Endothelial cell of umbilical vein (primary cell): ENCODE data around the gene ESPN. TPM values are rescaled to one million over a fixed set of nuclear protein-coding genes. Genes with fewer than 3 reads are reported as not detected.

Experiments
- BruUV-seq: library from RNA; stranded (reverse); fragments of 400-500 nt; replicated peaks from 2 replicates; lab custom pipeline; 2021; lab: Mats Ljungman, UMichigan
- CTCF ChIA-PET: fragments of 300-600, 350-600 bp; sonication (Branson Sonifier 250); formaldehyde crosslinking; loops from one replicate; lab custom pipeline; 2021; ENCODE audit warnings: antibody characterized with exemption, inconsistent platforms; lab: Charles Lee
- POLR2A ChIA-PET: fragments of 300-600, 350-600 bp; sonication (Branson Sonifier 250); formaldehyde crosslinking; loops from one replicate; lab custom pipeline; 2021; ENCODE audit warnings: antibody characterized with exemption, inconsistent platforms; lab: Charles Lee
- DNase-seq: peaks from one replicate; pipeline ENCODE4 v3.0.0-alpha.2; 2011; ENCODE audit warnings: low read depth, low spot score
- FAIRE-seq: peaks from 2 replicates; lab custom pipeline; 2011; peaks lifted over from hg19 to GRCh38; lab: Jason Lieb, UNC
- H2AFZ ChIP-seq: 2 replicates; pipeline ENCODE4 v1.6.0; 2012; ENCODE audit warnings: low read depth, low read length, control low read depth, inconsistent platforms
- H3K27ac ChIP-seq: 2 replicates; pipeline ENCODE4 v1.5.1; 2011; ENCODE audit warnings: low read depth, mild to moderate bottlenecking, control low read depth, low read length, moderate library complexity; ENCODE audit not compliant: insufficient read depth
- H3K27me3 ChIP-seq, 2 experiments: 2 replicates each; pipeline versions ENCODE4 v1.6.0 to v1.6.1; 2011; ENCODE audit warnings: low read length in 2 of 2, mixed read lengths in 1 of 2; ENCODE audit not compliant: control insufficient read depth in 2 of 2, insufficient read depth in 2 of 2
- H3K36me3 ChIP-seq, 2 experiments: 2 replicates in 1 of 2; 3 replicates in 1 of 2; pipeline ENCODE4 v1.5.1; 2011; ENCODE audit warnings: low read length in 2 of 2, mild to moderate bottlenecking in 1 of 2, moderate library complexity in 1 of 2; ENCODE audit not compliant: control insufficient read depth in 2 of 2, insufficient read depth in 2 of 2; ENCODE audit errors: extremely low read depth in 1 of 2
- H3K4me1 ChIP-seq: 3 replicates; pipeline ENCODE4 v1.5.1; 2011; ENCODE audit warnings: mild to moderate bottlenecking, low read length; ENCODE audit not compliant: control insufficient read depth, insufficient read depth; ENCODE audit errors: extremely low read depth
- H3K4me2 ChIP-seq: 2 replicates; pipeline ENCODE4 v1.6.1; 2011; ENCODE audit warnings: low read length, control low read depth, mixed read lengths; ENCODE audit not compliant: insufficient read depth
- H3K4me3 ChIP-seq, 3 experiments: fragments of 200-600 bp in 1 of 3; sonication (generic), shearing (Covaris generic) in 1 of 3; replicated peaks in 1 of 3; 2 replicates each; pipeline ENCODE4 v1.5.1; 2011 to 2016; ENCODE audit warnings: control low read depth in 3 of 3, low read length in 3 of 3, mild to moderate bottlenecking in 2 of 3, inconsistent platforms in 1 of 3, low read depth in 1 of 3, moderate library complexity in 1 of 3; ENCODE audit not compliant: insufficient read depth in 1 of 3
- H3K79me2 ChIP-seq: 2 replicates; pipeline ENCODE4 v1.6.0; 2012; ENCODE audit warnings: low read length, inconsistent platforms; ENCODE audit not compliant: control insufficient read depth, insufficient read depth
- H3K9ac ChIP-seq: replicated peaks from 2 replicates; pipeline ENCODE3; 2011; ENCODE audit warnings: low read length, control low read depth; ENCODE audit not compliant: insufficient read depth; ENCODE audit errors: extremely low read depth
- H3K9me1 ChIP-seq: replicated peaks from 3 replicates; pipeline ENCODE4 v1.6.0; 2011; ENCODE audit warnings: mild to moderate bottlenecking, low read length; ENCODE audit not compliant: control insufficient read depth, insufficient read depth; ENCODE audit errors: extremely low read depth
- H3K9me3 ChIP-seq: replicated peaks from 2 replicates; pipeline ENCODE4 v1.5.1; 2012; ENCODE audit warnings: low read length, inconsistent platforms; ENCODE audit not compliant: control insufficient read depth, insufficient read depth
- H4K20me1 ChIP-seq: replicated peaks from 2 replicates; pipeline ENCODE3; 2011; ENCODE audit warnings: mild to moderate bottlenecking, low read length; ENCODE audit not compliant: control insufficient read depth, insufficient read depth; ENCODE audit errors: extremely low read depth
- CTCF ChIP-seq, 2 donors: IDR thresholded peaks; 1 replicate in 1 of 2; 2 replicates in 1 of 2; pipeline ENCODE4 v1.5.1; 2011; ENCODE audit warnings: low read length in 2 of 2, mild to moderate bottlenecking in 2 of 2, moderate library complexity in 2 of 2, control low read depth in 1 of 2, inconsistent platforms in 1 of 2, low read depth in 1 of 2; ENCODE audit not compliant: insufficient read depth in 1 of 2; ENCODE audit errors: extremely low read depth in 1 of 2
- EZH2 ChIP-seq: IDR thresholded peaks from 2 replicates; pipeline ENCODE4 v1.6.1; 2012; ENCODE audit warnings: borderline replicate concordance, low read depth, mild to moderate bottlenecking, moderate library complexity, low read length, inconsistent platforms; ENCODE audit not compliant: severe bottlenecking
- FOS ChIP-seq: IDR thresholded peaks from 2 replicates; pipeline ENCODE4 v1.6.1; 2011; ENCODE audit warnings: mild to moderate bottlenecking, low read length, moderate library complexity, borderline replicate concordance; ENCODE audit not compliant: insufficient read depth
- GATA2 ChIP-seq: IDR thresholded peaks from 2 replicates; pipeline ENCODE4 v1.7.0; 2011; ENCODE audit warnings: low read depth, mild to moderate bottlenecking, moderate library complexity, mixed read lengths, low read length; ENCODE audit not compliant: insufficient read length, insufficient read depth
- JUN ChIP-seq: IDR thresholded peaks from 2 replicates; pipeline ENCODE4 v1.6.1; 2011; ENCODE audit warnings: borderline replicate concordance, low read depth; ENCODE audit not compliant: insufficient read length, insufficient read depth
- MAX ChIP-seq: IDR thresholded peaks from 2 replicates; pipeline ENCODE4 v1.6.1; 2011; ENCODE audit not compliant: insufficient read depth, insufficient read length
- MYC ChIP-seq: IDR thresholded peaks from one replicate; pipeline ENCODE4 v1.6.1; 2011; ENCODE audit warnings: mild to moderate bottlenecking, low read depth, low read length
- POLR2A ChIP-seq: IDR thresholded peaks from 2 replicates; pipeline ENCODE4 v1.6.1; 2012; ENCODE audit warnings: low read depth, mild to moderate bottlenecking, control low read depth, low read length
- POLR2AphosphoS5 ChIP-seq: IDR thresholded peaks from 2 replicates; pipeline ENCODE4 v1.6.1; 2012; ENCODE audit warnings: low read depth, mild to moderate bottlenecking, control low read depth, low read length, moderate library complexity; ENCODE audit not compliant: insufficient read depth
- dilution Hi-C: fragments of 300-500 bp; cut with MboI; formaldehyde crosslinking; loops from one replicate; pipeline ENCODE4 v1.15.0; 2019; ENCODE audit warnings: low sequenced_read_pairs; ENCODE audit not compliant: extremely low pct_ligation_motif_present
- intact Hi-C: fragments of 100-400 bp; cut with micrococcal nuclease; formaldehyde crosslinking; loops from one replicate; pipeline ENCODE4 v1.10.0; 2022
- polyA plus RNA-seq, 4 experiments: library from polyadenylated mRNA; depleted of rRNA in 3 of 4; stranded (reverse) in 3 of 4; unstranded in 1 of 4; fragments of >200 nt; gene quantifications; 2 replicates each; pipeline versions ENCODE4 v1.2.1 to v1.2.3, GENCODE V29; 2011 to 2012; ENCODE audit warnings: missing spikeins in 1 of 4
- total RNA-seq: library from RNA; stranded (reverse); gene quantifications from 2 replicates; pipeline ENCODE4 v1.2.3, GENCODE V29; 2021

ESPN gene
- total and polyA plus RNA-seq, 2 donors (not counting 3 experiments of a cell fraction or from before 2014, with no cell fraction given), result 0.54 to 0.71 TPM

GRCh38 chr1:6409733-6410132 is 14.8 kb upstream of the ESPN start:
- Histone ChIP-seq H3K79me2 (no peaks in the 10 kb centered on the region), H3K4me2 (no peak overlapping the region), H4K20me1 (no peaks in the 10 kb centered on the region), H3K9ac (no peak overlapping the region), H3K9me1 (no peaks in the 10 kb centered on the region), H2AFZ (no peak overlapping the region), H3K36me3 (no peaks in the 10 kb centered on the region), H3K4me3 (no peak overlapping the region), H3K9me3 (no peaks in the 10 kb centered on the region), H3K27me3 (no peaks in the 10 kb centered on the region), H3K27ac (no peak overlapping the region), H3K4me1 (peaks cover 8% of the 10 kb centered on the region)
- no peak for DNase-seq
- FAIRE-seq, result no peak
- BruUV-seq, result no TSS peak
- TF ChIP-seq MAX (no peak), CTCF (IDR thresholded peaks at IDR 0.05; ENCODE audit: extremely low read depth in 1 of 2, insufficient read depth in 1 of 2, low read depth in 1 of 2, low read length in 2 of 2) (no peak), JUN (no peak), MYC (no peak), EZH2 (no peak), POLR2AphosphoS5 (no peak), POLR2A (no peak), GATA2 (no peak), FOS (no peak)
- CTCF ChIA-PET, result interaction anchor here (0.7 to 20.3 kb wide), 6 partner anchors 10 to 163 kb away, joined by 3 to 237 read pairs (median 7); partner anchors contain the start of genes ACOT7 and HES2
- POLR2A ChIA-PET, result no interaction called here
- intact Hi-C loops (no loop called here), dilution Hi-C loops (no loop called here)
